Neuronal stem cell (in vitro differentiated cells): ENCODE data around the gene LRRC75B.
A peak's percentile ranks its signal among the peaks of the same experiment; 100 is the strongest.
"Not testable (repeated sequence)": the region's sequence is repeated elsewhere in the genome, so short reads cannot be mapped to it uniquely, and the experiment has no call there.

Experiments used
- DNase-seq: peaks from one replicate; pipeline ENCODE4 v3.0.0-alpha.2; 2013; ENCODE audit warnings: low spot score
- H2AFZ ChIP-seq: one replicate; pipeline ENCODE4 v1.6.1; 2013; ENCODE audit warnings: mild to moderate bottlenecking, low read length, inconsistent platforms
- H2AK5ac ChIP-seq: 2 replicates; pipeline ENCODE4 v1.6.1; 2013; ENCODE audit warnings: low read depth, mild to moderate bottlenecking, inconsistent platforms, low read length, moderate library complexity, mixed read lengths
- H2BK120ac ChIP-seq: 2 replicates; pipeline ENCODE4 v1.6.1; 2013; ENCODE audit warnings: low read depth, mild to moderate bottlenecking, inconsistent platforms, low read length, moderate library complexity, mixed read lengths
- H2BK12ac ChIP-seq: one replicate; pipeline ENCODE4 v1.6.1; 2013; ENCODE audit warnings: low read length, inconsistent platforms
- H2BK15ac ChIP-seq: 2 replicates; pipeline ENCODE4 v1.6.1; 2013; ENCODE audit warnings: mild to moderate bottlenecking, low read length, inconsistent platforms, mixed read lengths
- H2BK5ac ChIP-seq: one replicate; pipeline ENCODE4 v1.6.1; 2013; ENCODE audit warnings: inconsistent platforms, mild to moderate bottlenecking, low read length, moderate library complexity
- H3K14ac ChIP-seq: one replicate; pipeline ENCODE4 v1.6.1; 2013; ENCODE audit warnings: low read length, inconsistent platforms
- H3K18ac ChIP-seq: 2 replicates; pipeline ENCODE4 v1.6.1; 2013; ENCODE audit warnings: low read length, inconsistent platforms
- H3K23ac ChIP-seq: 2 replicates; pipeline ENCODE4 v1.6.1; 2013; ENCODE audit warnings: low read depth, mild to moderate bottlenecking, mixed read lengths, low read length, inconsistent platforms; ENCODE audit not compliant: poor library complexity
- H3K27ac ChIP-seq: replicated peaks from 3 replicates; pipeline ENCODE4 v1.5.1; 2013; ENCODE audit warnings: low read length, inconsistent platforms
- H3K27me3 ChIP-seq, 3 experiments: 2 replicates each; pipeline ENCODE4 v1.6.1; 2013; ENCODE audit warnings: low read length in 3 of 3, mild to moderate bottlenecking in 2 of 3, inconsistent platforms in 1 of 3, low read depth in 1 of 3, mixed read lengths in 1 of 3, moderate library complexity in 1 of 3; ENCODE audit not compliant: control insufficient read depth in 3 of 3, insufficient read depth in 3 of 3
- H3K36me3 ChIP-seq, 2 donors: replicated peaks in 1 of 2; 2 replicates each; pipeline ENCODE4 v1.6.1; 2013; ENCODE audit warnings: low read length in 2 of 2; ENCODE audit not compliant: control insufficient read depth in 2 of 2, insufficient read depth in 2 of 2
- H3K4ac ChIP-seq: 2 replicates; pipeline ENCODE4 v1.6.1; 2013; ENCODE audit warnings: inconsistent platforms, mild to moderate bottlenecking, low read length, moderate library complexity
- H3K4me1 ChIP-seq, 2 donors: 1 replicate in 1 of 2; 2 replicates in 1 of 2; pipeline ENCODE4 v1.6.1; 2013; ENCODE audit warnings: low read length in 2 of 2, low read depth in 1 of 2; ENCODE audit not compliant: control insufficient read depth in 2 of 2, insufficient read depth in 1 of 2
- H3K4me2 ChIP-seq: one replicate; pipeline ENCODE4 v1.6.1; 2013; ENCODE audit warnings: mild to moderate bottlenecking, low read length, inconsistent platforms; ENCODE audit not compliant: insufficient read depth, poor library complexity, severe bottlenecking
- H3K4me3 ChIP-seq, 2 donors: 2 replicates each; pipeline ENCODE4 v1.5.1; 2013; ENCODE audit warnings: low read length in 2 of 2, mild to moderate bottlenecking in 2 of 2, inconsistent platforms in 1 of 2, moderate library complexity in 1 of 2
- H3K79me1 ChIP-seq: one replicate; pipeline ENCODE4 v1.6.1; 2013; ENCODE audit warnings: low read depth, mild to moderate bottlenecking, inconsistent platforms, low read length, moderate library complexity
- H3K9ac ChIP-seq: one replicate; pipeline ENCODE4 v1.6.1; 2013; ENCODE audit warnings: mild to moderate bottlenecking, low read depth, low read length, inconsistent platforms; ENCODE audit not compliant: poor library complexity
- H3K9me3 ChIP-seq, 2 donors: replicated peaks in 1 of 2; 2 replicates each; pipeline versions ENCODE3 to v1.6.1; 2013; ENCODE audit warnings: low read length in 2 of 2, mild to moderate bottlenecking in 2 of 2, inconsistent platforms in 1 of 2, low read depth in 1 of 2, mixed read lengths in 1 of 2, moderate library complexity in 1 of 2; ENCODE audit not compliant: control insufficient read depth in 2 of 2, insufficient read depth in 1 of 2
- H4K8ac ChIP-seq: one replicate; pipeline ENCODE4 v1.6.1; 2013; ENCODE audit warnings: low read depth, mild to moderate bottlenecking, inconsistent platforms, low read length, moderate library complexity
- H4K91ac ChIP-seq: one replicate; pipeline ENCODE4 v1.6.1; 2013; ENCODE audit warnings: low read length, low read depth, mild to moderate bottlenecking, inconsistent platforms; ENCODE audit not compliant: poor library complexity
- WGBS, 2 donors: extraction: QIAGEN DNeasy Blood & Tissue Kit; methylation state at CpG; one replicate each; pipeline ENCODE4 v1.1.7; 2013; ENCODE audit warnings: missing lambda C conversion rate in 2 of 2, mixed read lengths in 1 of 2; ENCODE audit not compliant: insufficient read length in 2 of 2, insufficient replicate concordance in 1 of 2; ENCODE audit errors: extremely low coverage in 2 of 2; 5-methylcytosine and 5-hydroxymethylcytosine counted together

Gene LRRC75B

GRCh38 chr22:24593836-24594568 is 1.1 kb upstream of the LRRC75B start:
- H2BK5ac ChIP-seq, result no peak overlapping the region
- peak overlapping the region; percentile 16 for H2BK120ac ChIP-seq
- H2AK5ac ChIP-seq, result peak overlapping the region; percentile 38
- H2BK12ac ChIP-seq, result no peak overlapping the region
- no CpG with 5 or more reads among the region's 16 CpGs for WGBS, 2 donors
- H2AFZ ChIP-seq, result peak overlapping the region; percentile 59
- no peak overlapping the region for H3K4me2 ChIP-seq
- H3K36me3 ChIP-seq, result peaks cover 6% of the 10 kb centered on the region in 2 donors
- H3K23ac ChIP-seq, result peak overlapping the region; percentile 44
- H4K91ac ChIP-seq, result no peak overlapping the region
- H3K4ac ChIP-seq, result no peak overlapping the region
- H3K18ac ChIP-seq, result peak overlapping the region; percentile 78
- peaks cover 13 to 19% of the 10 kb centered on the region in 2 donors for H3K4me1 ChIP-seq
- H4K8ac ChIP-seq, result no peak overlapping the region
- H3K27ac ChIP-seq, result no peak overlapping the region
- peaks cover 0 to 2% (median 0%) of the 10 kb centered on the region in 3 experiments for H3K27me3 ChIP-seq
- peaks cover 2% of the 10 kb centered on the region for H3K79me1 ChIP-seq
- H3K9me3 ChIP-seq, result no peaks in the 10 kb centered on the region
- H3K14ac ChIP-seq, result no peak overlapping the region
- no peak for DNase-seq
- no peak overlapping the region for H3K9ac ChIP-seq
- peak overlapping the region in 1 of 2 donors; percentile 59 for H3K4me3 ChIP-seq
- no peak overlapping the region for H2BK15ac ChIP-seq

- H2BK120ac ChIP-seq, H3K9me3 ChIP-seq, H3K36me3 ChIP-seq, H3K14ac ChIP-seq, DNase-seq, H3K9ac ChIP-seq, H4K8ac ChIP-seq, H3K27ac ChIP-seq, H2BK15ac ChIP-seq, H2BK12ac ChIP-seq, H4K91ac ChIP-seq, H3K4me2 ChIP-seq, H3K18ac ChIP-seq, H3K27me3 ChIP-seq, H3K23ac ChIP-seq, H3K4ac ChIP-seq, H3K79me1 ChIP-seq, H2BK5ac ChIP-seq: not testable (repeated sequence)
- H2AK5ac ChIP-seq, result peak overlapping the region; percentile 48
- peak overlapping the region; percentile 95 for H2AFZ ChIP-seq
- no CpG with 5 or more reads among the region's 10 CpGs for WGBS, 2 donors
- H3K4me1 ChIP-seq, result peaks cover 13 to 19% of the 10 kb centered on the region in 2 donors
- H3K4me3 ChIP-seq, result peak overlapping the region in 1 of 2 donors; percentile 59
Observed at GRCh38 chr22:24593559-24593835, 624 bp upstream of the LRRC75B start.

- Histone ChIP-seq H2BK15ac (peak overlapping the region; percentile 46), H2AFZ (peak overlapping the region; percentile 95), H3K4me3 (peak overlapping the region; percentile 59 to 87), H3K14ac (peak overlapping the region; percentile 85), H3K27me3 (peaks cover 0 to 2% (median 0%) of the 10 kb centered on the region in 3 experiments), H2BK5ac (no peak overlapping the region), H2BK120ac (peak overlapping the region; percentile 95), H3K23ac (peak overlapping the region; percentile 80), H3K4ac (peak overlapping the region; percentile 54), H3K9me3 (no peaks in the 10 kb centered on the region), H3K36me3 (peaks cover 17 to 18% of the 10 kb centered on the region in 2 donors), H2AK5ac (peak overlapping the region; percentile 76), H3K9ac (peak overlapping the region; percentile 96), H3K4me1 (peaks cover 13 to 19% of the 10 kb centered on the region in 2 donors), H3K18ac (peak overlapping the region; percentile 97), H3K27ac (peak overlapping the region; percentile 35), H3K4me2 (peak overlapping the region; percentile 82), H4K91ac (no peak overlapping the region), H2BK12ac (peak overlapping the region; percentile 48), H3K79me1 (peaks cover 2% of the 10 kb centered on the region), H4K8ac (no peak overlapping the region)
- peak; percentile 31 for DNase-seq
- no CpG with 5 or more reads among the region's 33 CpGs for WGBS, 2 donors
Observed at GRCh38 chr22:24592058-24592850, 619 bp downstream of the LRRC75B start.

GRCh38 chr22:24591286-24591830 is 1.5 kb downstream of the LRRC75B start:
- H3K36me3 ChIP-seq, result peaks cover 18 to 20% of the 10 kb centered on the region in 2 donors
- H3K27ac ChIP-seq, result no peak overlapping the region
- no peak overlapping the region for H3K9ac ChIP-seq
- H3K9me3 ChIP-seq, result no peaks in the 10 kb centered on the region
- peaks cover 0 to 2% (median 0%) of the 10 kb centered on the region in 3 experiments for H3K27me3 ChIP-seq
- no peak overlapping the region for H2BK12ac ChIP-seq
- no peak overlapping the region for H3K4ac ChIP-seq
- H4K91ac ChIP-seq, result no peak overlapping the region
- peaks cover 13 to 19% of the 10 kb centered on the region in 2 donors for H3K4me1 ChIP-seq
- WGBS, 2 donors, result no CpG with 5 or more reads among the region's 6 CpGs
- DNase-seq, result no peak
- H3K18ac ChIP-seq, result no peak overlapping the region
- H3K4me2 ChIP-seq, result no peak overlapping the region
- H2BK120ac ChIP-seq, result no peak overlapping the region
- no peak overlapping the region for H2BK15ac ChIP-seq
- no peak overlapping the region for H2AFZ ChIP-seq
- no peak overlapping the region for H2BK5ac ChIP-seq
- H3K23ac ChIP-seq, result no peak overlapping the region
- H4K8ac ChIP-seq, result no peak overlapping the region
- no peak overlapping the region for H3K14ac ChIP-seq
- H3K4me3 ChIP-seq, result peak overlapping the region in 1 of 2 donors; percentile 43
- H3K79me1 ChIP-seq, result peaks cover 2% of the 10 kb centered on the region
- H2AK5ac ChIP-seq, result no peak overlapping the region
